LNCaP clone FGC (cell line): ENCODE measurements around the gene HTR5A.

ENCODE experiments used
- DNase-seq: peaks from one replicate; pipeline ENCODE4 v3.0.0-alpha.2; 2011; ENCODE audit warnings: low read depth
- H3K4me3 ChIP-seq: 2 replicates; pipeline ENCODE4 v1.5.1; 2011; ENCODE audit warnings: mild to moderate bottlenecking, low read depth, low read length, control low read depth
- TF ChIP-seq, protein P1 (sequence below): IDR thresholded peaks from 2 replicates; pipeline ENCODE4 v1.5.1; 2012; ENCODE audit warnings: mild to moderate bottlenecking; ENCODE audit not compliant: control insufficient read depth, insufficient read depth; ENCODE audit errors: extremely low read depth

The HTR5A gene

DNA sequence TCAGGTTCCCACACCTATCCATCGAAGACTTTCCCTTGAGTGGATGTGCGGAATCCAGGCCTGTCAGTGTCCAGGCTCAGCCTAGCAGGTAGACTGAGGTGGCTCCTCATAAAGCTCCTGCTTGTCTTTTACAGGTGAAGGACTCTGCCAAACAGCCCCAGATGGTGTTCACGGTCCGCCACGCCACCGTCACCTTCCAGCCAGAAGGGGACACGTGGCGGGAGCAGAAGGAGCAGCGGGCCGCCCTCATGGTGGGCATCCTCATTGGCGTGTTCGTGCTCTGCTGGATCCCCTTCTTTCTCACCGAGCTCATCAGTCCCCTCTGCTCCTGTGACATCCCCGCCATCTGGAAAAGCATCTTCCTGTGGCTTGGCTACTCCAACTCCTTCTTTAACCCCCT lies 13.9 kb downstream of the HTR5A start:
- no peak overlapping the region for H3K4me3 ChIP-seq
- no peak for DNase-seq
- TF ChIP-seq, protein P1, sequence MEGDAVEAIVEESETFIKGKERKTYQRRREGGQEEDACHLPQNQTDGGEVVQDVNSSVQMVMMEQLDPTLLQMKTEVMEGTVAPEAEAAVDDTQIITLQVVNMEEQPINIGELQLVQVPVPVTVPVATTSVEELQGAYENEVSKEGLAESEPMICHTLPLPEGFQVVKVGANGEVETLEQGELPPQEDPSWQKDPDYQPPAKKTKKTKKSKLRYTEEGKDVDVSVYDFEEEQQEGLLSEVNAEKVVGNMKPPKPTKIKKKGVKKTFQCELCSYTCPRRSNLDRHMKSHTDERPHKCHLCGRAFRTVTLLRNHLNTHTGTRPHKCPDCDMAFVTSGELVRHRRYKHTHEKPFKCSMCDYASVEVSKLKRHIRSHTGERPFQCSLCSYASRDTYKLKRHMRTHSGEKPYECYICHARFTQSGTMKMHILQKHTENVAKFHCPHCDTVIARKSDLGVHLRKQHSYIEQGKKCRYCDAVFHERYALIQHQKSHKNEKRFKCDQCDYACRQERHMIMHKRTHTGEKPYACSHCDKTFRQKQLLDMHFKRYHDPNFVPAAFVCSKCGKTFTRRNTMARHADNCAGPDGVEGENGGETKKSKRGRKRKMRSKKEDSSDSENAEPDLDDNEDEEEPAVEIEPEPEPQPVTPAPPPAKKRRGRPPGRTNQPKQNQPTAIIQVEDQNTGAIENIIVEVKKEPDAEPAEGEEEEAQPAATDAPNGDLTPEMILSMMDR, result no peak

DNA sequence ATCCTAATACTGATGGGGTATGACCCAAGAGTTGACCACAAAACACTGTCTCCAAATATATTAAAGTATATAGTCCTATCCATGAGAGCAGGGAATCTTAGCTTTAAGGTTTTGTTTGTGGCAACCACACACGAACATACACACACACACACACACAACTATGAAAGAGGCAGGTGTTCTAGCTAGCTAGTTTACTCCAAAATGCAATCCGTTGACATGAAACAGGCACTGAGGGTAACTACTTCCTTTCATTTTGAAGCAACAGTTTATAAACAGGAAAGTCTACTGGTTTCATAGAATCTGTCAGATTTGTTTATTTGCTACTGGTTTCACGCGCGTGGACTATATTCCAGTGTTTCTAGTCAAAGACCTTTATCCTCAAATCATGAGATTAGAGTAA lies 14.8 kb downstream of the HTR5A start:
- no peak overlapping the region for H3K4me3 ChIP-seq
- no peak for DNase-seq
- TF ChIP-seq, protein P1, result no peak

DNA sequence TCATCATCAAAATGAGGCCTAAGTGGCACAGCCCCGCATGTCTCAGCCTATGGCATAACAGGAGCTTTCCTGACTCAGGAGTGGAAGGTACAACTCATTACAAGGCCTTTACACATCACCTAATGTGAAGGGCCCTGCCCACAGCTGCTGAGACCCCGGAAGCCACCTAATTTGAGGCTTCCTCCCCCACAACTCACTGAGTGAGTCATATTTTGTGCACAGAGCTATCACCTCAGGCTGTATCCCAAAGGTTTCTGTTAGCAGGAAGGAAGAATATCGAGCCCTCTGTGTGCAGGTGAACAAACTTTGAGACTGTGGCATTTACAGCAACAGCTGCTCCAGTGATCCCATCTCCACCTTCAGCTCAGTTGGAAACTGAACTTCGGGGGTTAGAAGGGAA lies 20.6 kb downstream of the HTR5A start:
- TF ChIP-seq, protein P1, result no peak
- H3K4me3 ChIP-seq, result no peak overlapping the region
- no peak for DNase-seq

DNA sequence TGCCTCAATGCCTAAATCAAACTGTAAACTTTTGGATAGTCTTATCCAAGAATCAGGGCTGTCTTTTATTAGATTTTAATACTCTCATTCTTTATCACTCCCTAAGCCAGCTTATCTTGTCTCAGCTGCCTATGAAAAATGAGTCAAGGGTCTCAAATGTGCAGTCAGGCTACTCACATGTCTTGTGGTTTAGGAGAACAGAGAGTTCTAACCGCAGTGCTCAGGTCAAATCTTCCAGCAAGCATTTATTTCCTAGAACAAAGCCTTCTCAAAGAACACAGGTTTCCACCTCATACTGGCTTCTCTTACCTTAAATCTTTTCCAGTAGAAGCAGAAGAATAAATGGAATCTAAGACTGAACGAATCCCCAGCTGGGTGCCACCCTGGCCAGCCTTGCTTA lies 23.5 kb downstream of the HTR5A start:
- no peak for DNase-seq
- TF ChIP-seq, protein P1, result no peak
- H3K4me3 ChIP-seq, result no peak overlapping the region

DNA sequence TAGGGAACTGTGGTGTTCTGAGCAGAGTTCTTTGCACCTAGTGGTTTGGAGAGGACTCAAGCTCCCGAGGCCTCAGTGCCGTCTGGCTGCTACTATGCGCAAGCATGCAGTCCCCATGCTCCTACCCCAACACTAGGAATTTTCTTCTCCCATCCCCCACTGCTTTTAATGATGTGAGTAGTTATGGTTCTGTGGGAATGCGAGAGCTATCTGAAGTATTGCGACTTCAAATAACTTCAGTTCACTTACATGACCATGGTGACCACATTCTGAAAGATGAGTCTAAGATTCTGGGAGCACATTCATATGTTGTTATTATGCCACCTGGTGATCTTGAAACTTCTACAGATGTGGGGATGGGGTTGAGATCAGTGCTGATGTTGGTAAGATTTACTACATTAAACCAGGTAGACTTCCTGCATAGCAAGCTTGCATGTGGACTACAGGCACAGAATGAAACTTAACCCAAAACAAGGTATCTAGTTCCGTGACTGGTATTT lies 24.6 kb downstream of the HTR5A start:
- DNase-seq, result no peak
- TF ChIP-seq, protein P1, result no peak
- no peak overlapping the region for H3K4me3 ChIP-seq

DNA sequence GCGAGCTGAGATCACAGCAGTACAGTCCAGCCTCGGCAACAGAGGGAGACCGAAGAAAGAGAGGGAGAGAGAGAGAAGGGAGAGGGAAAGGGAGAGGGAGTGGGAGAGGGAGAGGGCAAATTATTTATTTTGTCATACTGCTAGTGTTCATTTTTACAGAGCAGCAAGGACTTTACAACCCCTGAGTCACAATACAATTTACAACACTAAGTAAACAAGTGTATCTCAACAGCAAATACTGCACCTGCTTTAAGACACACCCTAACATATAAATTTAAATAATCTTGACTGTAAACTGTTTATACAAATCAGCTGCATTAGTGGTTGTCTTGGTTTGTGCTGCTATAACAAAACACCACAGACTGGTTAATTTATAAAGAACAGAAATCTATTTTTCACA lies 27.2 kb downstream of the HTR5A start:
- no peak for DNase-seq
- H3K4me3 ChIP-seq, result no peak overlapping the region
- TF ChIP-seq, protein P1, result no peak

DNA sequence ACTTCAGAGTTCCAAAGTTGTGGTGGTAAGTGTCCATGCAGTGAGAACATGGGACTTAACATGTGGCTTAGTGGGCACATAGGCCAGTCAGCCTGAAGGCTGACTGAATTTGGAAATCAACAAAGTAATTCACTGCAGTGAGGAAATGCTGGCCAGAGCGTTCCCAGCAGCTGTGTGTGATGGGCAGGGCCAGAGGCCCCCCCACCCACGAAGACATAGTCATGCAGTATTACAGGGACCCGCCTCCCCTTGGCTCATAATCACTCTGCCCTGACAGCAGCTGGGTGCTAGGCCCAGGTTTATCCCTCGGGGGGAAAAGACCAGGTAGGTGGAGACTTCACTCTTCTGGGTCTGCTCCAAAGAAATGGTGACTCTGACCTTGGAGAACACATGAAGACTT lies 33.7 kb downstream of the HTR5A start:
- H3K4me3 ChIP-seq, result no peak overlapping the region
- TF ChIP-seq, protein P1, result no peak
- no peak for DNase-seq
